Cardiac fibroblast (primary cell): ENCODE data around the gene ZBED5.

ENCODE experiments used
- DNase-seq, 2 donors: peaks; one replicate each; pipeline versions ENCODE4 v3.0.0 to v3.0.0-alpha.2; 2010; ENCODE audit warnings: low read depth in 2 of 2
- H3K4me3 ChIP-seq, 2 donors: replicated peaks in 1 of 2; 1 replicate in 1 of 2; 2 replicates in 1 of 2; pipeline ENCODE4 v1.5.1; 2011; ENCODE audit warnings: low read depth in 2 of 2, low read length in 2 of 2, mild to moderate bottlenecking in 2 of 2, moderate library complexity in 1 of 2
- TF ChIP-seq, protein P1 (sequence below): IDR thresholded peaks from one replicate; pipeline ENCODE4 v1.5.1; 2011; ENCODE audit warnings: low read depth, mild to moderate bottlenecking, low read length, inconsistent platforms

ZBED5 gene

DNA sequence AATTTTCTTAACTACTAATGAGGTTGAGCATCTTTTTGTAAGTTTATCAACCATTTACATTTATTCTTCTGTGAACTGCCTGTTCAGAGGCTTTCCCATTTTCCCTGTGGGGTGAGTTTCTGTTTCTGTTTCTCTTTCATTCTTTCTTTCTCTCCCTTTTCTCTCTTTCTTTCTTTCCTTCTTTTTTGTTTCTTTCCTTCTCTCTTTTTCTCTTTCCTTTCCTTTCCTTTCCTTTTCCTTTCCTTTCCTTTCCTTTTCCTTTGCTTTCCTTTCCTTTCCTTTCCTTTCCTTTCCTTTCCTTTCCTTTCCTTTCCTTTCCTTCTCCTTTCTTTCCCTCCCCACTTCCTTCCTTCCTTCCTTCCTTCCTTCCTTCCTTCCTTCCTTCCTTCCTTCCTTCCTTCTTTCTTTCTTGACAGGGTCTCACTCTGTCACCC lies 8.0 kb upstream of the ZBED5 start:
- no peak for DNase-seq
- no peak overlapping the region for H3K4me3 ChIP-seq
- TF ChIP-seq, protein P1, sequence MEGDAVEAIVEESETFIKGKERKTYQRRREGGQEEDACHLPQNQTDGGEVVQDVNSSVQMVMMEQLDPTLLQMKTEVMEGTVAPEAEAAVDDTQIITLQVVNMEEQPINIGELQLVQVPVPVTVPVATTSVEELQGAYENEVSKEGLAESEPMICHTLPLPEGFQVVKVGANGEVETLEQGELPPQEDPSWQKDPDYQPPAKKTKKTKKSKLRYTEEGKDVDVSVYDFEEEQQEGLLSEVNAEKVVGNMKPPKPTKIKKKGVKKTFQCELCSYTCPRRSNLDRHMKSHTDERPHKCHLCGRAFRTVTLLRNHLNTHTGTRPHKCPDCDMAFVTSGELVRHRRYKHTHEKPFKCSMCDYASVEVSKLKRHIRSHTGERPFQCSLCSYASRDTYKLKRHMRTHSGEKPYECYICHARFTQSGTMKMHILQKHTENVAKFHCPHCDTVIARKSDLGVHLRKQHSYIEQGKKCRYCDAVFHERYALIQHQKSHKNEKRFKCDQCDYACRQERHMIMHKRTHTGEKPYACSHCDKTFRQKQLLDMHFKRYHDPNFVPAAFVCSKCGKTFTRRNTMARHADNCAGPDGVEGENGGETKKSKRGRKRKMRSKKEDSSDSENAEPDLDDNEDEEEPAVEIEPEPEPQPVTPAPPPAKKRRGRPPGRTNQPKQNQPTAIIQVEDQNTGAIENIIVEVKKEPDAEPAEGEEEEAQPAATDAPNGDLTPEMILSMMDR = no peak

DNA sequence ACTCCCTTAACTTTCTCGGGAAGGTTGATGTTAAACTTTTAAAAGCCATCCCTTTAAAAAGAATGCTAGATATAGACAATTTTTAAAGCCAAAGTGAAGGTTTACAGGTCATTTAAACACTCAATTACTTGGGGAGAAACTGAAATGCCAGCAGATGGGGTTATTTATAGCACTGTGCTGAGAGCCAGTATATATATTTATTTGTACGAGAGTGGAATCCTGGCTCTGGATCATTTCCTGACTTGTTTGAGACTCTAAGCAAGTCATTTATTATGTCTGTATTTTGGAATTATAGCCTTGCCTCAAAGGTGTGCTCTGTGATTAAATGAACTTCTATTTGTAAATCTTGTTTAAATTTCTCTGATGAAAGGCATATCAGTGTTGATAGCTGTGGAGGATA lies 6.8 kb upstream of the ZBED5 start:
- TF ChIP-seq, protein P1 = no peak
- DNase-seq = peak in 1 of 2 donors; percentile 32
- no peak overlapping the region for H3K4me3 ChIP-seq

DNA sequence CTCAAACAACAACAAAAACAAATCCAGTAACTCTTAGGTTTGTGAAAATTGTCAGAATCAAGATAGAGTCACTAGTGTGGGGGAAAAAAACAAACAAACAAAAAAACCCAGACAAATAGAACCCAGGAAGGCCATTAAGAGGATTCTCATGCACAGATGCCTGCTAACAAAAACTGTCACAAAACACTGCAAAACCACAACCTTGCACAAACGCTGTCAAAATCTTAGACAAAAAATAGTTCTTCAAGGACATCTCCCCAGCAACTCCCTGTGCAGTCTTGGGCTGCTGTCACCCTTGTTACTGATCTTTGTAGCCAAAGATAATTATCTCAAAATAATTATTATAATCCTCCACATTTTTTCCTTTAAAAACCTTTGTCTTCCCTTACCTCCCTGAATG lies 4.6 kb upstream of the ZBED5 start:
- no peak overlapping the region for H3K4me3 ChIP-seq
- TF ChIP-seq, protein P1 = no peak
- DNase-seq = no peak

DNA sequence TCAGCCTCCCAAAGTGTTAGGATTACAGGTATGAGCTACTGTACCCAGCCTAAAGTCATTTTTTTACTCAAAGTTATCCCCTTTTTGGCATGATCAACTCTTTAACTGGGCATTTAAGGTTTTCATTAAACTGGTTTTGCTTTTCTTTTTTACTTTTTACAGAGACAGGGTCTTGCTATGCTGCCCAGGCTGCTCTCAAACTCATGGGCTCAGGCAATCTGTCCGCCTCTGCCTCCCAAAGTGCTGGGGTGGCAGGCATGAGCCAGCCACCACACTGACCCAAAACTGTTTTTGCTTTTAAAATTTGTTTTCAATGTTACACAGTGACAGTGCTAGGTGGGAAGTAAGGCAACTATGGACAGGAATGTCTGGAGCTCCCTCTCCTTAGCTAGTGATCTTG lies 3.9 kb upstream of the ZBED5 start:
- DNase-seq = no peak
- H3K4me3 ChIP-seq = no peak overlapping the region
- TF ChIP-seq, protein P1 = no peak

DNA sequence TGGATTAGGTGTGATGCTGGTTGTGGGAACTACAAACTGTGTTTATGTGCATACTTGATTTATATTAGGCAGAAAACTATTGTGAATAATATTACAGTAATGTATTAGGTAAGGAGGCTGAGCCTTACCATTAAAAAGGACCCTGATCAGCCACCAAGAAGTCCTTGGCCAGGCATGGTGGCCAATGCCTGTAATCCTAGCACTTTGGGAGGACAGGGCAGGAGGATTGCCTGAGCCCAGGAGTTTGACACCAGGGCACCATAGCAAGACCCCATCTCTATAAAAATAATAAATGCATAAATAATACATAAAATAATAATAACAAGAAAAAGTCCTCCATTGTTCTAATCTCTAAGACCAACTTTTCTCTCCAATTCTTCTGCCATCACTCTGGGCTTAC lies 3.2 kb upstream of the ZBED5 start:
- TF ChIP-seq, protein P1 = no peak
- no peak overlapping the region for H3K4me3 ChIP-seq
- no peak for DNase-seq

DNA sequence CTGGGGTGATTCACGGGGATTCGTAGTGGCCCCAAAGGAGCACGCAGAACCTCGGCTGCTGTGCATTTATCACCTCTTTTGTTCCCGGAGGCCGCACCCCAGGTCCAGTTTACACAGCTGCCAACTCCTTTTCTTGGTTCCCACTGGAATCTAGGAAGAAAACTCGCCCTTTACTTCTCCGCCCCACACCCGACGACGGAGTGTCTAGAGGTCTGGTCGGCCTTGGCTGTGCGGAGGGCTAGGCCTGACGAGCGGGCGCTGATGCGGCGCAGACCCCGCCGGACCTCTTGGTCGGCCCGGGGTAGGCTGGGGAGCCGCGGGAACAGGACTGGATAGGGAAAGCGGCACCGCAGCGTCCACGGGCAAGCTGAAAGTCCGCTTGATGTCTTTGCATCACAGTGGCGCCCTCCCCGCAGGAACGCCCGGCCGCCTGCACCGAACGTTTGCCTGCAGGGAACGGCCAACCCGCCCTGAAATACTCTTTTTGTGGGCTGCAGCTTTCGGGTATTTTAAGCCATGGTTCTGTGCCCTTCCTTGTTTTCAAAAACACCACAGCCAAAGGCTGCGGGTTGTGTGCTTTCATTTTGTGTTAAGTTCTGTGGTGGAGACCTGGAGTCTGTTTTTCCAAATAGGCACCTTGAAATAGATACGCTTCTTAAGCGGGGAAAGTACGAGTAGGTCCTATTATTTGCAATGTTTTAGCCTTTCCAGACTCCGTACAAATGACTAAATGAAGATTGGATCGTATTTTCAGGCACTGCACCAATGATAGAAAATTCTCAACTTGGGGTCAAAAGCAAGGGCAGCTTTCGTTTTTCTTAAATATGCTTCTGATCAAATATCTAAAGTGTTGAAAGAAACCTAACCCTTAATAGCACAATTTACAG lies 829 bp upstream of the ZBED5 start:
- TF ChIP-seq, protein P1 = no peak
- no peak for DNase-seq
- H3K4me3 ChIP-seq = peak overlapping the region; percentile 91 to 97

DNA sequence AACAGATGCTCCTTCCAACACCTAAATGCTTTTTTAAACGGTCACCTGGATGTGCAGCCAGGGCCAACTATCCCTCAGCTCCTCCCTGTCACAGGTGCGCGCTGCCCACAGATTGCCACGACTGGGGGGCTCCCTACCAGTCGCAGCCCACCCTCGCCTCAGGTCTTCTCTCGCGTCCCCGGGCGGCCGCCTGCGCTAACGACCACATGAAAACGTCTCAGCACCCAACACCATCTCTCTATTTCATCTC lies 469 bp downstream of the ZBED5 start:
- peak overlapping the region; percentile 91 to 97 for H3K4me3 ChIP-seq
- TF ChIP-seq, protein P1 = no peak

More for the DNA sequence above, 469 bp downstream of the ZBED5 start:
- no peak for DNase-seq
